GM18868 (cell line): ENCODE measurements around the gene TOP2B.

ENCODE experiments used
- ATAC-seq: cut with Tn5 transposase; IDR thresholded peaks from one replicate; pipeline ENCODE4 v1.9.1; 2021; ENCODE audit warnings: mild to moderate bottlenecking, moderate library complexity; ENCODE audit not compliant: unreplicated experiment

The TOP2B gene

GRCh38 chr3:25584011-25584789, 80.5 kb downstream of the TOP2B start:
- ATAC-seq = no peak

- ATAC-seq = no peak
Measured at GRCh38 chr3:25583343-25583742, 81.4 kb downstream of the TOP2B start.

- ATAC-seq = peak; percentile 37
Measured at GRCh38 chr3:25582242-25582641, 82.5 kb downstream of the TOP2B start.

GRCh38 chr3:25581823-25582222, 82.9 kb downstream of the TOP2B start:
- peak; percentile 5 for ATAC-seq

- ATAC-seq = no peak
Measured at GRCh38 chr3:25581335-25581734, 83.4 kb downstream of the TOP2B start.

- no peak for ATAC-seq
Measured at GRCh38 chr3:25580534-25580933, 84.2 kb downstream of the TOP2B start.

GRCh38 chr3:25578059-25578458, 86.6 kb downstream of the TOP2B start:
- ATAC-seq = no peak

- no peak for ATAC-seq
Measured at GRCh38 chr3:25576831-25577454, 87.8 kb downstream of the TOP2B start.

- no peak for ATAC-seq
Measured at GRCh38 chr3:25576146-25576545, 88.6 kb downstream of the TOP2B start.

- ATAC-seq = no peak
Measured at GRCh38 chr3:25575001-25575400, 89.7 kb downstream of the TOP2B start.

- no peak for ATAC-seq
Measured at GRCh38 chr3:25574172-25574765, 90.4 kb downstream of the TOP2B start.

- no peak for ATAC-seq
Measured at GRCh38 chr3:25573386-25574171, 91.1 kb downstream of the TOP2B start.

GRCh38 chr3:25572919-25573385, 91.8 kb downstream of the TOP2B start:
- no peak for ATAC-seq

- ATAC-seq = no peak
Measured at GRCh38 chr3:25572336-25572735, 92.4 kb downstream of the TOP2B start.

- ATAC-seq = no peak
Measured at GRCh38 chr3:25571285-25571684, 93.4 kb downstream of the TOP2B start.

GRCh38 chr3:25568525-25569078, 96.1 kb downstream of the TOP2B start:
- ATAC-seq = no peak

- no peak for ATAC-seq
Measured at GRCh38 chr3:25567806-25568524, 96.7 kb downstream of the TOP2B start.

- no peak for ATAC-seq
Measured at GRCh38 chr3:25567388-25567787, 97.3 kb downstream of the TOP2B start.

- no peak for ATAC-seq
Measured at GRCh38 chr3:25566358-25566920, 98.3 kb downstream of the TOP2B start.

GRCh38 chr3:25565807-25566206, 98.9 kb downstream of the TOP2B start:
- ATAC-seq = no peak
